Thyroid gland (tissue), 4 donors: ENCODE data around the gene CLPX. TPM values are rescaled to one million over a fixed set of nuclear protein-coding genes. Genes with fewer than 3 reads are reported as not detected.
"Not testable (repeated sequence)": the region's sequence is repeated elsewhere in the genome, so short reads cannot be mapped to it uniquely, and the experiment has no call there.

Experiments used
- DNase-seq, 2 donors: peaks; one replicate each; pipeline ENCODE4 v3.0.0-alpha.2; 2019
- H3K27ac ChIP-seq, 3 donors: fragments of 200-600 bp; sonication (generic); 1 replicate in 2 of 3; 2 replicates in 1 of 3; pipeline ENCODE4 v1.5.1; 2016 to 2019; ENCODE audit warnings: mild to moderate bottlenecking in 1 of 3, moderate library complexity in 1 of 3
- H3K27me3 ChIP-seq: fragments of 200-600 bp; sonication (generic); one replicate; pipeline ENCODE4 v1.5.1; 2019
- H3K36me3 ChIP-seq, 2 donors: fragments of 200-600 bp; sonication (generic); one replicate each; pipeline ENCODE4 v1.5.1; 2016 to 2019
- H3K4me1 ChIP-seq, 2 donors: fragments of 200-600 bp; sonication (generic); one replicate each; pipeline ENCODE4 v1.5.1; 2017 to 2019
- H3K4me3 ChIP-seq, 3 donors: fragments of 200-600 bp; sonication (generic); replicated peaks in 1 of 3; 1 replicate in 2 of 3; 2 replicates in 1 of 3; pipeline ENCODE4 v1.5.1; 2016; ENCODE audit warnings: mild to moderate bottlenecking in 1 of 3
- H3K9me3 ChIP-seq: fragments of 200-600 bp; sonication (generic); one replicate; pipeline ENCODE4 v1.5.1; 2017
- CTCF ChIP-seq, 6 experiments: fragments of 200-600 bp in 3 of 6; fragments of 450-650 bp in 3 of 6; sonication (generic) in 3 of 6; IDR thresholded peaks; one replicate each; pipeline ENCODE4 v1.5.1; 2016 to 2019; ENCODE audit warnings: antibody characterized with exemption in 6 of 6, mild to moderate bottlenecking in 2 of 6, inconsistent platforms in 1 of 6, moderate library complexity in 1 of 6
- POLR2A ChIP-seq, 2 donors: fragments of 450-650 bp; IDR thresholded peaks; one replicate each; pipeline ENCODE4 v1.6.1; 2017; ENCODE audit warnings: antibody characterized with exemption in 2 of 2, mild to moderate bottlenecking in 2 of 2, moderate library complexity in 1 of 2
- WGBS, 2 donors: methylation state at CpG; one replicate each; pipeline ENCODE4 v1.1.5; 2017; 5-methylcytosine and 5-hydroxymethylcytosine counted together
- intact Hi-C: fragments of 100-400 bp; cut with DNase I; formaldehyde crosslinking; loops from one replicate; pipeline ENCODE4 v1.15.1; 2023
- total RNA-seq, 4 donors: library from RNA; depleted of rRNA; stranded (reverse); fragments of >200 nt; gene quantifications; one replicate each; pipeline ENCODE4 v1.2.3, GENCODE V29; 2016

The CLPX gene
- 10 to 100 TPM; 37.9 to 57.5 (median 46.4) TPM for total RNA-seq

- H3K27me3 ChIP-seq, result no peaks in the 10 kb centered on the region
- WGBS, 2 donors, result 0 to 1% methylated on average over 1 to 34 of the region's 70 CpGs
- intact Hi-C loops, result loop anchor here (5.0 kb wide), 2 partner anchors 97 to 112 kb away; partner anchors contain the start of gene RNU5A-1
Observed at GRCh38 chr15:65184868-65185717, at the start of gene CLPX. CLPX (minus strand) TSS chr15:65185342; CDS start chr15:65185153, 189 bp downstream.

GRCh38 chr15:65233696-65234095 lies 48.6 kb upstream of the CLPX start:
- WGBS, 2 donors, result 77 to 87% methylated on average over 5 of the region's 5 CpGs
- no peak for DNase-seq
- intact Hi-C loops, result no loop called here
- H3K9me3 ChIP-seq, result no peaks in the 10 kb centered on the region
- no peaks in the 10 kb centered on the region for H3K36me3 ChIP-seq
- no peaks in the 10 kb centered on the region for H3K4me1 ChIP-seq
- TF ChIP-seq CTCF (IDR thresholded peaks at IDR 0.05), result no peak
- TF ChIP-seq POLR2A (IDR thresholded peaks at IDR 0.05), result no peak
- H3K27me3 ChIP-seq, result no peaks in the 10 kb centered on the region
- no peak overlapping the region for H3K27ac ChIP-seq
- no peak overlapping the region for H3K4me3 ChIP-seq

More at GRCh38 chr15:65184868-65185717, at the start of gene CLPX:
- Histone ChIP-seq H3K36me3 (no peaks in the 10 kb centered on the region), H3K9me3 (no peaks in the 10 kb centered on the region), H3K4me1 (peaks cover 9 to 10% of the 10 kb centered on the region in 2 donors), H3K4me3 (peak within 1 kb of the TSS; percentile 44 to 92 (median 82)), H3K27ac (peak within 1 kb of the TSS; percentile 67 to 96 (median 88))
- peak in 1 of 6 experiments; percentile 12 for TF ChIP-seq CTCF (IDR thresholded peaks at IDR 0.05)
- peak in 1 of 2 donors; percentile 81 for TF ChIP-seq POLR2A (IDR thresholded peaks at IDR 0.05)
- DNase-seq, result peak; percentile 94 to 95

- Histone ChIP-seq H3K36me3 (no peaks in the 10 kb centered on the region), H3K27me3 (no peaks in the 10 kb centered on the region), H3K4me1 (no peaks in the 10 kb centered on the region), H3K27ac (no peak overlapping the region), H3K4me3 (no peak overlapping the region), H3K9me3 (no peaks in the 10 kb centered on the region)
- TF ChIP-seq CTCF (IDR thresholded peaks at IDR 0.05) (no peak), POLR2A (IDR thresholded peaks at IDR 0.05) (no peak)
- WGBS, 2 donors, result 96% methylated on average over 3 of the region's 3 CpGs
- intact Hi-C loops, result no loop called here
- no peak for DNase-seq
Observed at GRCh38 chr15:65232520-65232919, 47.4 kb upstream of the CLPX start.

- Histone ChIP-seq H3K27me3 (no peaks in the 10 kb centered on the region), H3K36me3 (no peaks in the 10 kb centered on the region), H3K4me3 (no peak overlapping the region), H3K27ac (no peak overlapping the region), H3K9me3 (no peaks in the 10 kb centered on the region), H3K4me1 (no peaks in the 10 kb centered on the region)
- no peak for DNase-seq
- WGBS, 2 donors, result 91 to 95% methylated on average over 10 of the region's 10 CpGs
- TF ChIP-seq POLR2A (IDR thresholded peaks at IDR 0.05), result no peak
- no peak for TF ChIP-seq CTCF (IDR thresholded peaks at IDR 0.05)
- intact Hi-C loops, result no loop called here
Observed at GRCh38 chr15:65231306-65231705, 46.2 kb upstream of the CLPX start.

- DNase-seq, intact Hi-C loops, H3K4me3 ChIP-seq, H3K9me3 ChIP-seq, H3K4me1 ChIP-seq, H3K27ac ChIP-seq, H3K36me3 ChIP-seq, H3K27me3 ChIP-seq: not testable (repeated sequence)
- 76 to 85% methylated on average over 4 of the region's 10 CpGs for WGBS, 2 donors
Observed at GRCh38 chr15:65226901-65227300, 41.8 kb upstream of the CLPX start.
